HEK293 (cell line): ENCODE measurements around the gene CC2D1A.
A peak's percentile ranks its signal among the peaks of the same experiment; 100 is the strongest.

ENCODE experiments used
- FEZF1 ChIP-seq: fragments of 450-650 bp; formaldehyde crosslinking; IDR thresholded peaks from 2 replicates; pipeline ENCODE4 v1.5.1; 2016; ENCODE audit warnings: missing biosample characterization, missing genetic modification characterization
- HOXC10 ChIP-seq: sonication (generic); formaldehyde crosslinking; IDR thresholded peaks from 2 replicates; pipeline ENCODE4 v1.8.1; 2023; ENCODE audit warnings: mild to moderate bottlenecking, missing genetic modification reagents
- KLF16 ChIP-seq: fragments of 450-650 bp; formaldehyde crosslinking; IDR thresholded peaks from 2 replicates; pipeline ENCODE4 v1.5.1; 2017; ENCODE audit warnings: missing biosample characterization, missing genetic modification characterization
- MEIS1 ChIP-seq: sonication (generic); formaldehyde crosslinking; IDR thresholded peaks from 2 replicates; pipeline ENCODE4 v1.8.1; 2022; ENCODE audit warnings: missing genetic modification reagents, mild to moderate bottlenecking, borderline replicate concordance
- PBX3 ChIP-seq: sonication (generic); formaldehyde crosslinking; IDR thresholded peaks from 2 replicates; pipeline ENCODE4 v1.8.1; 2022; ENCODE audit warnings: mild to moderate bottlenecking, moderate library complexity, missing genetic modification reagents
- SCRT2 ChIP-seq: fragments of 450-650 bp; formaldehyde crosslinking; IDR thresholded peaks from 2 replicates; pipeline ENCODE4 v1.5.1; 2016; ENCODE audit warnings: missing biosample characterization, missing genetic modification characterization
- TCF7L2 ChIP-seq: IDR thresholded peaks from 2 replicates; pipeline ENCODE4 v1.6.1; 2011; ENCODE audit warnings: low read depth, mild to moderate bottlenecking, inconsistent platforms, low read length, moderate library complexity, borderline replicate concordance
- ZBTB48 ChIP-seq: fragments of 450-650 bp; formaldehyde crosslinking; IDR thresholded peaks from 2 replicates; pipeline ENCODE4 v1.5.1; 2016; ENCODE audit warnings: missing biosample characterization, missing genetic modification characterization
- ZFHX2 ChIP-seq: fragments of 450-650 bp; formaldehyde crosslinking; conservative IDR thresholded peaks from 2 replicates; pipeline ENCODE4 v1.5.1; 2016; ENCODE audit warnings: missing biosample characterization, missing genetic modification characterization
- ZFP37 ChIP-seq: fragments of 450-650 bp; formaldehyde crosslinking; IDR thresholded peaks from 2 replicates; pipeline ENCODE4 v1.5.1; 2016; ENCODE audit warnings: missing biosample characterization, missing genetic modification characterization
- ZNF148 ChIP-seq: fragments of 450-650 bp; formaldehyde crosslinking; IDR thresholded peaks from 2 replicates; pipeline ENCODE4 v1.5.0; 2017; ENCODE audit warnings: missing biosample characterization, missing genetic modification characterization, borderline replicate concordance
- ZNF169 ChIP-seq: fragments of 450-650 bp; formaldehyde crosslinking; IDR thresholded peaks from 2 replicates; pipeline ENCODE4 v1.5.1; 2016; ENCODE audit warnings: missing biosample characterization, missing genetic modification characterization
- ZNF433 ChIP-seq: fragments of 450-650 bp; formaldehyde crosslinking; IDR thresholded peaks from 2 replicates; pipeline ENCODE4 v1.5.1; 2016; ENCODE audit warnings: missing biosample characterization, missing genetic modification characterization, low read depth
- ZNF514 ChIP-seq: fragments of 450-650 bp; formaldehyde crosslinking; IDR thresholded peaks from 2 replicates; pipeline ENCODE4 v1.5.1; 2016; ENCODE audit warnings: missing biosample characterization, missing genetic modification characterization
- ZNF544 ChIP-seq: fragments of 450-650 bp; formaldehyde crosslinking; IDR thresholded peaks from 2 replicates; pipeline ENCODE4 v1.5.0; 2017; ENCODE audit warnings: missing biosample characterization, missing genetic modification characterization
- ZNF560 ChIP-seq: fragments of 450-650 bp; formaldehyde crosslinking; IDR thresholded peaks from 2 replicates; pipeline ENCODE4 v1.5.1; 2017; ENCODE audit warnings: missing biosample characterization, missing genetic modification characterization, borderline replicate concordance
- ZNF600 ChIP-seq: fragments of 450-650 bp; formaldehyde crosslinking; IDR thresholded peaks from 2 replicates; pipeline ENCODE4 v1.5.1; 2016; ENCODE audit warnings: missing biosample characterization, missing genetic modification characterization
- ZNF610 ChIP-seq: fragments of 450-650 bp; formaldehyde crosslinking; IDR thresholded peaks from 2 replicates; pipeline ENCODE4 v1.5.1; 2016; ENCODE audit warnings: missing biosample characterization, missing genetic modification characterization, borderline replicate concordance
- ZNF624 ChIP-seq: fragments of 450-650 bp; formaldehyde crosslinking; IDR thresholded peaks from 2 replicates; pipeline ENCODE4 v1.5.1; 2017; ENCODE audit warnings: missing biosample characterization, missing genetic modification characterization
- ZNF664 ChIP-seq: fragments of 450-650 bp; formaldehyde crosslinking; IDR thresholded peaks from 2 replicates; pipeline ENCODE4 v1.5.1; 2016; ENCODE audit warnings: missing biosample characterization, missing genetic modification characterization
- ZNF677 ChIP-seq: fragments of 450-650 bp; IDR thresholded peaks from 2 replicates; pipeline ENCODE4 v1.5.0; 2018; ENCODE audit warnings: missing biosample characterization, mild to moderate bottlenecking, missing genetic modification characterization, moderate library complexity
- ZNF747 ChIP-seq: fragments of 450-650 bp; formaldehyde crosslinking; IDR thresholded peaks from 2 replicates; pipeline ENCODE4 v1.5.1; 2016; ENCODE audit warnings: missing biosample characterization, missing genetic modification characterization
- ZNF777 ChIP-seq: fragments of 450-650 bp; formaldehyde crosslinking; IDR thresholded peaks from 2 replicates; pipeline ENCODE4 v1.5.1; 2017; ENCODE audit warnings: missing biosample characterization, missing genetic modification characterization, borderline replicate concordance
- ZNF792 ChIP-seq: fragments of 450-650 bp; formaldehyde crosslinking; IDR thresholded peaks from 2 replicates; pipeline ENCODE4 v1.5.1; 2016; ENCODE audit warnings: missing biosample characterization, missing genetic modification characterization
- ZNF830 ChIP-seq: fragments of 450-650 bp; IDR thresholded peaks from 2 replicates; pipeline ENCODE4 v1.5.0; 2018; ENCODE audit warnings: missing biosample characterization, missing genetic modification characterization, low read depth, mild to moderate bottlenecking, moderate library complexity
- ZNF843 ChIP-seq: fragments of 450-650 bp; formaldehyde crosslinking; IDR thresholded peaks from 2 replicates; pipeline ENCODE4 v1.5.1; 2016; ENCODE audit warnings: missing biosample characterization, missing genetic modification characterization
- TF ChIP-seq, protein P1 (sequence below): fragments of 450-650 bp; formaldehyde crosslinking; IDR thresholded peaks from 2 replicates; pipeline ENCODE4 v1.5.1; 2016; ENCODE audit warnings: missing biosample characterization, missing genetic modification characterization
- TF ChIP-seq, protein P2 (sequence below): fragments of 450-650 bp; formaldehyde crosslinking; IDR thresholded peaks from 2 replicates; pipeline ENCODE4 v1.5.1; 2016; ENCODE audit warnings: missing biosample characterization, missing genetic modification characterization
- TF ChIP-seq, protein P3 (sequence below): fragments of 450-650 bp; formaldehyde crosslinking; IDR thresholded peaks from 2 replicates; pipeline ENCODE4; 2016; ENCODE audit warnings: missing biosample characterization, missing genetic modification characterization
- TF ChIP-seq, protein P4 (sequence below): fragments of 450-650 bp; formaldehyde crosslinking; IDR thresholded peaks from 2 replicates; pipeline ENCODE4 v1.5.1; 2016; ENCODE audit warnings: missing biosample characterization, missing genetic modification characterization

The CC2D1A gene

GRCh38 chr19:13952154-13952930, 46.3 kb downstream of the CC2D1A start, which contains the start of gene DCAF15 (continued):
- TF ChIP-seq ZNF148 (tag by site-specific recombination) (no peak), ZNF843 (tag by site-specific recombination) (no peak), ZNF747 (tag by site-specific recombination) (no peak), ZNF544 (tag by site-specific recombination) (no peak), ZNF169 (no peak), ZNF830 (tag by site-specific recombination) (no peak), ZNF792 (tag by site-specific recombination) (no peak), ZNF677 (tag by site-specific recombination) (no peak), TCF7L2 (no peak), SCRT2 (no peak), PBX3 (CRISPR knock-in tag) (peak; percentile 99), ZNF514 (tag by site-specific recombination) (no peak), HOXC10 (no peak), ZNF777 (tag by site-specific recombination) (no peak), MEIS1 (CRISPR knock-in tag) (no peak), ZFHX2 (tag by site-specific recombination) (peak; percentile 60), ZNF433 (tag by site-specific recombination) (no peak), FEZF1 (tag by site-specific recombination) (no peak), ZNF610 (peak; percentile 81; the same call in 1 of the 2 replicates), ZNF600 (tag by site-specific recombination) (0 out of 2 replicates have a peak, but pooled peaks have one; percentile 11), ZFP37 (tag by site-specific recombination) (no peak), ZNF664 (tag by site-specific recombination) (no peak), ZNF560 (tag by site-specific recombination) (no peak), KLF16 (tag by site-specific recombination) (peak; percentile 80), ZBTB48 (tag by site-specific recombination) (no peak), ZNF624 (no peak)
- TF ChIP-seq, protein P1, sequence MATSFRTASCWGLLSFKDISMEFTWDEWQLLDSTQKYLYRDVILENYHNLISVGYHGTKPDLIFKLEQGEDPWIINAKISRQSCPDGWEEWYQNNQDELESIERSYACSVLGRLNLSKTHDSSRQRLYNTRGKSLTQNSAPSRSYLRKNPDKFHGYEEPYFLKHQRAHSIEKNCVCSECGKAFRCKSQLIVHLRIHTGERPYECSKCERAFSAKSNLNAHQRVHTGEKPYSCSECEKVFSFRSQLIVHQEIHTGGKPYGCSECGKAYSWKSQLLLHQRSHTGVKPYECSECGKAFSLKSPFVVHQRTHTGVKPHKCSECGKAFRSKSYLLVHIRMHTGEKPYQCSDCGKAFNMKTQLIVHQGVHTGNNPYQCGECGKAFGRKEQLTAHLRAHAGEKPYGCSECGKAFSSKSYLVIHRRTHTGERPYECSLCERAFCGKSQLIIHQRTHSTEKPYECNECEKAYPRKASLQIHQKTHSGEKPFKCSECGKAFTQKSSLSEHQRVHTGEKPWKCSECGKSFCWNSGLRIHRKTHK (tag by site-specific recombination): no peak
- TF ChIP-seq, protein P2, sequence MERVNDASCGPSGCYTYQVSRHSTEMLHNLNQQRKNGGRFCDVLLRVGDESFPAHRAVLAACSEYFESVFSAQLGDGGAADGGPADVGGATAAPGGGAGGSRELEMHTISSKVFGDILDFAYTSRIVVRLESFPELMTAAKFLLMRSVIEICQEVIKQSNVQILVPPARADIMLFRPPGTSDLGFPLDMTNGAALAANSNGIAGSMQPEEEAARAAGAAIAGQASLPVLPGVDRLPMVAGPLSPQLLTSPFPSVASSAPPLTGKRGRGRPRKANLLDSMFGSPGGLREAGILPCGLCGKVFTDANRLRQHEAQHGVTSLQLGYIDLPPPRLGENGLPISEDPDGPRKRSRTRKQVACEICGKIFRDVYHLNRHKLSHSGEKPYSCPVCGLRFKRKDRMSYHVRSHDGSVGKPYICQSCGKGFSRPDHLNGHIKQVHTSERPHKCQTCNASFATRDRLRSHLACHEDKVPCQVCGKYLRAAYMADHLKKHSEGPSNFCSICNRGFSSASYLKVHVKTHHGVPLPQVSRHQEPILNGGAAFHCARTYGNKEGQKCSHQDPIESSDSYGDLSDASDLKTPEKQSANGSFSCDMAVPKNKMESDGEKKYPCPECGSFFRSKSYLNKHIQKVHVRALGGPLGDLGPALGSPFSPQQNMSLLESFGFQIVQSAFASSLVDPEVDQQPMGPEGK (tag by site-specific recombination): peak; percentile 92
- TF ChIP-seq, protein P3, sequence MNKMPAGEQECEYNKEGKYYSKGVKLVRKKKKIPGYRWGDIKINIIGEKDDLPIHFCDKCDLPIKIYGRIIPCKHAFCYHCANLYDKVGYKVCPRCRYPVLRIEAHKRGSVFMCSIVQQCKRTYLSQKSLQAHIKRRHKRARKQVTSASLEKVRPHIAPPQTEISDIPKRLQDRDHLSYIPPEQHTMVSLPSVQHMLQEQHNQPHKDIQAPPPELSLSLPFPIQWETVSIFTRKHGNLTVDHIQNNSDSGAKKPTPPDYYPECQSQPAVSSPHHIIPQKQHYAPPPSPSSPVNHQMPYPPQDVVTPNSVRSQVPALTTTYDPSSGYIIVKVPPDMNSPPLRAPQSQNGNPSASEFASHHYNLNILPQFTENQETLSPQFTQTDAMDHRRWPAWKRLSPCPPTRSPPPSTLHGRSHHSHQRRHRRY: no peak
- TF ChIP-seq, protein P4, sequence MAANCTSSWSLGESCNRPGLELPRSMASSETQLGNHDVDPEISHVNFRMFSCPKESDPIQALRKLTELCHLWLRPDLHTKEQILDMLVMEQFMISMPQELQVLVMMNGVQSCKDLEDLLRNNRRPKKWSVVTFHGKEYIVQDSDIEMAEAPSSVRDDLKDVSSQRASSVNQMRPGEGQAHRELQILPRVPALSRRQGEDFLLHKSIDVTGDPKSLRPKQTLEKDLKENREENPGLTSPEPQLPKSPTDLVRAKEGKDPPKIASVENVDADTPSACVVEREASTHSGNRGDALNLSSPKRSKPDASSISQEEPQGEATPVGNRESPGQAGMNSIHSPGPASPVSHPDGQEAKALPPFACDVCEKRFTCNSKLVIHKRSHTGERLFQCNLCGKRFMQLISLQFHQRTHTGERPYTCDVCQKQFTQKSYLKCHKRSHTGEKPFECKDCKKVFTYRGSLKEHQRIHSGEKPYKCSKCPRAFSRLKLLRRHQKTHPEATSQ (tag by site-specific recombination): no peak
